Muscle of arm (tissue), 12 donors: ENCODE data around the gene GADD45GIP1. TPM values are rescaled to one million over a fixed set of nuclear protein-coding genes. Genes with fewer than 3 reads are reported as not detected.
"Not testable (repeated sequence)": the region's sequence is repeated elsewhere in the genome, so short reads cannot be mapped to it uniquely, and the experiment has no call there.

ENCODE experiments used
- DNase-seq: peaks from one replicate; pipeline ENCODE4 v3.0.0-alpha.2; 2013
- polyA plus RNA-seq, 12 donors: library from polyadenylated mRNA; unstranded; fragments of 120-200 nt; gene quantifications; one replicate each; pipeline ENCODE4 v1.2.1, GENCODE V29; 2013; ENCODE audit not compliant: insufficient read length in 12 of 12

Gene GADD45GIP1
- polyA plus RNA-seq, 12 donors: 31.9 to 47.7 (median 36.5) TPM; not detected in 1

GRCh38 chr19:12944104-12944674 lies 12.8 kb downstream of the GADD45GIP1 start:
- DNase-seq: no peak

- no peak for DNase-seq
Observed at GRCh38 chr19:12943437-12944044, 13.5 kb downstream of the GADD45GIP1 start.

DNA sequence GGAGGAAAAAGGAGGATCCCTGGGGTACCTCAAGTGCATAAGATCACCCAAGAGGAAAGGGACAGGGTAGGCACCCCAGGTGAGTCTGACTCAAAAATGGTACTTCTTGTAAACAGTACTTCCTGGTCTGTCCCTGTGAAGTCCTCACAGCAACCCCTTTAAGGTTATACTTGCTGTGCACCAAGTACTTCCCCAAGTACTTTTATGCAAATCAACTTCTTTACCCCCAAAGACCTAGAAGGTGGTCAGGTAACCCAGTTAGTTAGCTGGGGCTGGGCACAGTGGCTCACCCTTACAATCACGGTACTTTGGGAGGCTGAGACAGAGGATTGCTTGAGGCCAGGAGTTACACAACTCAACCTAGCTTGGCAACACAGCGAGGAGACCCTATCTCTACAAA lies 16.1 kb downstream of the GADD45GIP1 start:
- DNase-seq: no peak

DNA sequence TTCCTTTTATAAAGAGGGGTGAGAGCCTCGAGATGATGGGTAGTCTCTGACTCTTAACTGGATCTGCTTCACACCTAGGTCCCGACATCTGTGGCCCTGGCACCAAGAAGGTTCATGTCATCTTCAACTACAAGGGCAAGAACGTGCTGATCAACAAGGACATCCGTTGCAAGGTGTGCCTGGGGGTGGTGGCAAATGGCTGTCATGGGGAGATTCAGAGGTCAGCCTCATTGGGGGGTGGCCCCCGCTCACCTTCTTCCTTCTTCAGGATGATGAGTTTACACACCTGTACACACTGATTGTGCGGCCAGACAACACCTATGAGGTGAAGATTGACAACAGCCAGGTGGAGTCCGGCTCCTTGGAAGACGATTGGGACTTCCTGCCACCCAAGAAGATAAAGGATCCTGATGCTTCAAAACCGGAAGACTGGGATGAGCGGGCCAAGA lies 17.0 kb downstream of the GADD45GIP1 start:
- no peak for DNase-seq

DNA sequence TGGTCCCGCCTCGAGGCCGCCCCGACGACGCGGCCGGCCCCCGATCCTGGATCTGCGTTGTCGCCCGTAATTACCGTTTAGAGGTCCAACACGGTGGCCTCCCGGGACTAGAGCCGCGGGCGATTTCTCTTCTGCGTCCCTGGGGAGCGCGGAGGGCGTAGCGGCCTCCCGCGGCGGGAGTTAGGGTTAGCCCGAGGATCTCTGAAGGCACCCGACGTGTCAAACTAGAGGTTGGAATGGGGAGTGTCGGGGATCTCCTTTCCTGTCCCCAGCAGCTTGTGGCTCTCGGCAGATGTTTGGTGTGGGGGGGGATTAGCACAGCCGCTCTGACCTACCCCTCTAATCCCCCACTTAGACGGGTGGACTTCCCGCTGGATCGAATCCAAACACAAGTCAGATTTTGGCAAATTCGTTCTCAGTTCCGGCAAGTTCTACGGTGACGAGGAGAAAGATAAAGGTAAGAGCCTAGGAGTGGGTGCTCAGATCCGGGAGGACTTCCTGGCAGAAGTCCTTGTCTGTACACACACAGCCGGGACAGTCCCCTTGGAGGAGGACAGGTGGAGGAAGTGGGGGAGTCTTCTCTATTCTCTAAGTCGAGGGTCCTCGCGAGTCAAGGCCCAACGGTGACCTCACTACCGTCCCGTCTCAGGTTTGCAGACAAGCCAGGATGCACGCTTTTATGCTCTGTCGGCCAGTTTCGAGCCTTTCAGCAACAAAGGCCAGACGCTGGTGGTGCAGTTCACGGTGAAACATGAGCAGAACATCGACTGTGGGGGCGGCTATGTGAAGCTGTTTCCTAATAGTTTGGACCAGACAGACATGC lies 18.0 kb downstream of the GADD45GIP1 start:
- no peak for DNase-seq

- DNase-seq: peak; percentile 99
Observed at GRCh38 chr19:12937927-12938778, 18.9 kb downstream of the GADD45GIP1 start, which contains the start of gene CALR. CALR (plus strand) TSS chr19:12938609; CDS start chr19:12938680, 71 bp downstream.

GRCh38 chr19:12937093-12937926 lies 19.7 kb downstream of the GADD45GIP1 start:
- DNase-seq: no peak

DNA sequence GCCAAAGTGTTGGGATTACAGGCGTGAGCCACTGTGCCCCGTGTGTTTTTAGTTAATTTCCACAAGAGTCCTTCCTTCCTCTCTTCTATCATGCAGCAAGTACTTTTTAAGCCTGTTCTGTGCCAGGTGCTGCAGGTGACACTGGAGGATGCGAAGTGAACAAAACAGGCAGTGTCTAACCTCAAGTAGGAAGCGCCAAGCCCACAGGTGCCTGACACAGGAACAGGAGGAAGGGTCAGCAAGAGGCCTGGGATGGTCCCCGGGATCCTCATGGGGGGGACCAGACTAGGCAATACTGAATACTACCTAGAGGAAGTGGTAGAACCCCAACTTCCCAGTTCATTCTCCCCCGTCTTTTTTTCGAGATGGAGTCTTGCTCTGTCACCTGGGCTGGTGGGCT lies 20.4 kb downstream of the GADD45GIP1 start:
- no peak for DNase-seq

DNA sequence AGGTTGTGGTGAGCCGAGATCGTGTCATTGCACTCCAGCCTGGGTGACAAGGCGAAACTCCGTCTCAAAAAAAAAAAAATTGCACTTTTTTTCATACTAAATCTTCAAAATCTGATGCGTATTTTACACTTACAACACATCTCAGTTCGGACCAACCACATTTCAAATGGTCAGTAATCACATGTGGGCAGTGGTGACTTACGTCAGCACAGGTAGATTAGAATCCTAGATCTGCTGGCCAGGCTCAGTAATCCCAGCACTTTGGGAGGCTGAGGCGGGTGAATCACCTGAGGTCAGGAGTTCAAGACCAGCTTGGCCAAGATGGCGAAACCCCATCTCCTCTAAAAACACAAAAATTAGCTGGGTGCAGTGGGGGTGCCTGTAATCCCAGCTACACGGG lies 22.0 kb downstream of the GADD45GIP1 start:
- DNase-seq: no peak

DNA sequence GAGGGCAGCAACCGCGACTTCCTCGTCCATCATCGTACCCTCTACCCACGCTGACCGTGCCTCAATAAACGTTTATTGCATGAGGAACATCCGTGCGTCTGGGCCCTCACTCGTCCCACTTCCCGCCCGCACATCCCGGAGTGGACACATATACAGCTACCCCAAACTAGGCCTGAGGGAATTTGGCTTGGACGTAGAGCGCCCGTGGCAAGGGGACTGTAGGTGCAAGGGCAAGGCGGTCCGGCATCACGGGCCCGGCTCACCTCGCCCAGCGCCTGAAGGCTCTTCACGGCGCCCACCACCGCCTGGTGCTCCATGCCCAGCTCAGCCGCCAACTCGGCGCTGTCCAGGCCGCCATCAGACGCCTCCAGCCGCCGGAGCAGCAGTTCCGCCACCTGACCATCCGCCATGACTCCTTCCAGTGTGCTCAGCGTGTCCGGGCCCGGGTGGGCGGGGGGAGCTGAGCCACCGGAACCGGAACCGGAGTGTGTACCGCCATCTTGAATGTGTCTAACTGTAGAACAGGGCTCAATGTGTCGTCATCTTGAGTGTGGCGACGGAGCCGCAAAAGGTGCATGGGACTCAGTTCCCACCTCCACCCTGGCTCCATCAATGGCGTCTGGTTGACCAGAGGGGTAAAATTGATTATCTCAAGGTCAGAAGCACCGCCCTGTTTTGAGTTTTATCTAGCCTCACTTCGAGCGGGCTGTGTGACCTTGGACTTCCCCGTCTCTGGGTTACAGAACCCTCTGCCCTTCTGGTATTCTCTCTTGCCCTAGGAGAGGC lies 23.5 kb downstream of the GADD45GIP1 start, which contains the start of gene FARSA:
Gene FARSA, minus strand, starts transcription at position 425 of the 786 bp plus-strand sequence. Its CDS starts 15 bp downstream, at position 410.
- DNase-seq: peak; percentile 93

DNA sequence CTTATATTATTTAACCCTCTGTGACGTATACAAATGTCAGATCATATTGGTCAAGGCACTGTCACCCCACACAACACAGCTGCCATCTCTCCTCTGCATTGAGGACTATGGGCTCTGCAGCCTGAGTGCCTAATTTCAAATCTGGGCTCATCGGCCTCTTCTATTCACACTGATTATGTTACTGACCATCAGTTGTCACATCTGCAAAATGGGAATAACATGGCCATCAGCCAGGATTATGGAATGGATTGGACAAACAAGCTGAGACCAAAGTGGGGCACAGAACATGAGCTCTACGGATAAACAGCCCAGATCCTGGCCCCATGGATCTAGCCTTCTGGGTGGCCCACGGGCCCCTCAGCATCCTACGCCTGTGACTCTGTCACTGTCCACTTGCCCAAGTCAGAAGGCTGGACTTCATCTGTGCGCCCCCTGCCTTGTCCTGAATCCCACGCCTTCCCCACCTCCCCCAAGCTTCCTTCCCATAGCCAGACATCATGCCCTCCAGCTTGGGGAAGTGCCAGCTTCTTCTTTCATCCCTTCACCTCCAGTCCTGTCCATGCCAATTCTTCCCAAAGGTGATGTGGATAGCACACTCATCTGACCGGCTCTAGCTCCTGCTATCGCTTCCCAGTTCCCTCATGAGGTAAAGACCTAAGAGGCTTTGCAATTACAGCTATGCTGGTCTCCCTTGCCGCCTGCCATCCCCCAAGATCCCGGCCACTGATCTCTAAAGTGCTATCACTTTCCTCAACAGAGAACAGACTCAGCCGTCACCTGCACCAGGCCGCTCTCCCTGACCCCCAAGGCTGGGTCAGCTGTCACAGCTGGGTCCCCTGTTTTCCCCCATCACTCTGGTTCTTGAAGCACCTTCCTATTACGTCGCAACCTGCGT lies 24.4 kb downstream of the GADD45GIP1 start:
- no peak for DNase-seq

DNA sequence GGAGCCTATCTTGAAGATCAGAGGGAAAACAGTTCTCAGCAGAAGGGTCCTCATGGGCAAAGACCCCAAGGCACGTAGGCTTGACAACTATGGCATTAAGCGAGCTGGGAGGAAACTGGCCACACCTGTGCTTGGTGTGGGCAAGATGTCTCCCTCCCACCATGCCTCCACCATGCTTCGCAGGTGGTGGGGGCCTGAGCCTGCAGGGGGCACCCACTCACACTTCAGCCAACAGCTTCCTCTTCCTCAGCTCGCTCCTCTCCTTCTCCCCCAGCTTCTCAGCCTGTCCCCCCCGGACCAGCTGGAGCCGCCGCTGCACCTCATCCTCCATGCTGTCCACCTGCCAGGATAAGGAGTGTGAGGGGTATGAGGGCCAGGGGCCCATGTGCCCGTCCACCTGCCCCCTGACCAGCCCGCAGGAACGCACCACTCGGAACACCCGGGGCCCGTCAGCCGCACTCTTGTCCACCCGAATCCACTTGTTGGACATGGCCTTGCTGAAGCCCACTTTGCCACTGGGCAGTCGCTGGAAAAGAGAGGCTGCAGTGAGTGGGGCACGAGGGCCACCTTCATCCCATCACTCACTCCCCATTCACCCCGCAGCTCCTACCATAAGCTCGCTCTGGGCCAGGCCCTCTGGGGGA lies 26.9 kb downstream of the GADD45GIP1 start:
- no peak for DNase-seq

GRCh38 chr19:12924621-12925310 lies 32.3 kb downstream of the GADD45GIP1 start:
- DNase-seq: no peak

DNA sequence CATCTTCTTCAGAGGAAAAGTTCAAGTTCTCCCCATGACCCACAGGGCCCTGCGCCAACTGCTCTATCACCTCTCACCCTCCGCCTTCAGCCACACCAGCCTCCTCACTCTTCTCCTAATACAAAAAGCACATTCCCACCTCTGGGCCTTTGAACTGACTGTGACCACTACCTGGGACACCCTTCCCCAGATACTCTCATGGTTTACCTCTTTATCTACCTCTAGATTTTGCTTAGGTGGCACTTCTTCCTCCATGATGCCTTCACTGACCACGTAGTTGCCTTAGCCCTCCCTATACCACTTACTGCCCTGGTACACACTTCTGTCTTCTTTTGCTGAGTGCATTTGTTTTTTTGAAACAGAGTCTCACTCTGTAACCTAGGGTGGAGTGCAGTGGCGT lies 34.1 kb downstream of the GADD45GIP1 start:
- no peak for DNase-seq

DNA sequence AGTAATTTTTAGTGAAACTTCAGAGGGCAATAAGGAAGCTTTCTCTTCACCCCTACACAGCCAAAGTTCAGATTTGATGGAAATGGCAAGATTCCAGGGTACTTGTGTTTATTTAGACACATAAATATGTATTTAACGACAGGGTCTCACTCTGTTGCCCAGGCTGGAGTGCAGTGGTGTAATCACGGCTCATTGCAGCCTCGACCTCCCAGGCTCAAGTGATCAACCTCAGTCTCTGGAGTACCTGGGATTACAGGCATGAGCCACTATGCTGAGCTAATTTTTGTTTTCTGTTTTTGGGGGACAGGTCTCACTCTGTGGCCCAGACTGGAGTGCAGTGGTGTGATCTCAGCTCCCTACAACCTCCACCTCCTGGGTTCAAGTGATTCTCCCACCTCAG lies 36.0 kb downstream of the GADD45GIP1 start:
- DNase-seq: no peak

- no peak for DNase-seq
Observed at GRCh38 chr19:12918253-12918652, 38.8 kb downstream of the GADD45GIP1 start.

- not testable (repeated sequence) for DNase-seq
Observed at GRCh38 chr19:12915860-12916259, 41.2 kb downstream of the GADD45GIP1 start.
